NCI-H1436 (cell line): ENCODE results near the gene ADAMTSL1.
"Not testable (repeated sequence)": the region's sequence is repeated elsewhere in the genome, so short reads cannot be mapped to it uniquely, and the experiment has no call there.

Experiments
- DNase-seq: peaks from one replicate; lab custom pipeline; 2025; lab: John Stamatoyannopoulos, UW

ADAMTSL1 gene

DNA sequence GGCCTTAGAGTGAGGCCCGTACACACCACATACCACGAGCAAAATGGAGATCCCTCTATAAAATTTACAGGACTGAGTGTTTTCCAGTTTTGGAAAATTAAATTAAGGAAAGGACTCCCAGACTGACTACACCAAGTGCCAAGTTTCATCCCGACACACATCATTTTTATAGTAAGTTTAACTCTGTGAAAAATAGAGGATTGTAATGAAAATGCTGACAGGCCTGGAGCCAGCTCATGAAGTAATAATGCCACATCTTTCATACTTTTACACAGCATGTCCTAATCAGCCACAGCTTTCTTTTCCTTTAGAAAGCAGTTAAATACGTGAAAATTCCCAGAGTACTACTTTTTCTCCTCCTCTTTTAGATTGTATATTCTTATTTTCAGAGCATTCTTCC is 389.8 kb downstream of the ADAMTSL1 start:
- DNase-seq, result no peak

DNA sequence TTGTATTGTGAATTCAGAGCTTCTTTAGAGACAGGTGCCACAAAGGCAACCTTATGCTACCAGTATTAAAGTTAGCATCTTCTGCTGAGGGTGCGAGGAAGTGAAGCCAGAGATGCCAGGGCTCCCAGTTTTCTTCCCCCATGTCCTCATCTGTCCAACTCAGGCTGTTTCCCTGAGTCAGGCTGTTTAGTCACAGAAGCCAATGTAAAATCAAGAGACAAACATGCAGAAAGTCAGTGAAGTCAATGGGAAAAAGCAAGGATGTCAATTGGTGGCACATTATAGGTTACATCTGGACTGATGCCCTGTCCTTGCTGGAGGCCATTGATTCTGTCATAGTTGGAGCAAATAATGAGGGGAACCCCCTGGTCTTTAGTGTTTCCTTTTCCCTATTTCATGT is 390.6 kb downstream of the ADAMTSL1 start:
- DNase-seq, result no peak

DNA sequence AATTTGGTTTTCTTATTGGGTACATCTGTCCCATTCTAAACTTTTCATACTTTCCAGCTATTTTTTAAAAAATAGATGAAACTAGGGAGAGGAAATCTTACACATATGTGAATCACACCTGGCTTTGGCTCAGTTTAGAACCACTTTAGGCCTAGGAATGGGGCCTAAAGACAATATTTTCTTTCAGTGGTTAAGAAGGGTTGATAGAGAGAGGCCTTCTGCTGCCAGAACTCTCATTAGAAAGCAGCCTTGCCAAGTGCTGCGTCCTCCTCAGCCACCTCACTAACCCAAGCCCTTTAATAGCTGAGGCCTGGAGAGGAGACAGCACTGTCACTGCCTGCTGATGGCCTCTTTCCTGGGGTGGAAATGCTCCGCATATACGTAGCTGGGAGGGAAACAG is 391.6 kb downstream of the ADAMTSL1 start:
- DNase-seq, result no peak

DNA sequence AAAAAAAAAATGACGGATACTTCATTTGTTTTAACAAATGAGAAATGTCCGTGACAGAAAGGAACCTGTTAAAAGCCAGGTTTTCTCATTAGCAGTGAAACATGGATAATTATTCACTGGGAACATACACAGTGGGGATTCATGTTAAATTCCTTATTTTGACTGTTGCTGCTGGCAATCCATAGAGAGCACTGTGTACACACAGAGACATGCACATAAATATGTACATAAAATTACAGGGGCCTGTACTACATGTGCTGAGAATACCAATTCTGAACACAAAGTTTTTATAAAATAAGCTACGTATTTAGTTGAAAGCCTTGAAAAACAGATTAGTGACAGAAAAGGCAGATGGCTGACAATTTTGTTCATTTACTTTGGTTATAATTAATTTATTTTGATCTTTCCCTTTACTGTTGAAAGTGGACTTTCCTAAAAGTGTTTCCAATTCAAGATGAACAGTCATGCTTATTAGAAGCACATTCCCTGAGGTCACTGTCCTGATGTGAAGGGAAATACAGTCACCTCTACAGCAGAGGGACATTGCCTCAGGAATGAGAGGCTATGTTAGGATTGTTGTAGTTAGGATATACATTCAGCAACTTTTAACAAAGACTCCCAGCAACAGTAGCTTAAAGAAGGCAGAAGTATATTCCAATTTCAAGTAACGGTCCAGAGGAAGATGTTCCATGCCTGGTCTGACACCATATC is 392.3 kb downstream of the ADAMTSL1 start:
- DNase-seq, result no peak

DNA sequence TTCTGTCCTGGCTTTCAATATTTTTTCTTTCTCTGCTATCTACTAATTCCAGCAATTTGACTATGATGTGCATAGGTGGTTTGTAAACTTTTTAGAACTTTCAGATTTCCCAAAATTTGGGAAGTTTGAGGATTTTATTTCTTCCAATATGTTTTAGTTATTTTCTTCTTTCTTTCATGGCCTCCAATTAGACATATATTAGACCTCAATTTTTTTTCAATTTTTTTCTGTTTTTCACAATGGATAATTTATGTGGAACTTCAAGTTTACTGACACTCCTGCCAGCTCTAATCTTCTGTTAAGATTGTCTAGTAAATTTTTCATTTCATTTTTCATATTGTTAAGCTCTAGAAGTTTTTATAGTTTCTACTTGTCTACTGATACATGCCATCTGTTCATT is 395.8 kb downstream of the ADAMTSL1 start:
- DNase-seq, result no peak

DNA sequence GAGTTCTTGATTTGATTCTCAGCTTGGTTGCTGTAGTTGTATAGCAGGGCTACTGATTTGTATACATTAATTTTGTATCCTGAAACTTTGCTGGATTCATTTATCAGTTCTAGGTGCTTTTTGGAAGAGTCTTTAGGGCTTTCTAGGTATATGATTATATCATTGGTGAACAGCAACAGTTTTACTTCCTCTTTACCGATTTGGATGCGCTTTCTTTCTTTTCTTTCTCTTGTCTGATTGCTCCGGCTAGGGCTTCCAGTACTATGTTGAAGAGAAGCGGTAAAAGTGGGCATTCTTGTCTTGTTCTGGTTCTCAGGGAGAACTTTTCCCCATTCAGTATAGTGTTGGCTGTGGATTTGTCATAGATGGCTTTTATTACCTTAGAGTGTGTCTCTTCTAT is 400.1 kb downstream of the ADAMTSL1 start:
- no peak for DNase-seq

DNA sequence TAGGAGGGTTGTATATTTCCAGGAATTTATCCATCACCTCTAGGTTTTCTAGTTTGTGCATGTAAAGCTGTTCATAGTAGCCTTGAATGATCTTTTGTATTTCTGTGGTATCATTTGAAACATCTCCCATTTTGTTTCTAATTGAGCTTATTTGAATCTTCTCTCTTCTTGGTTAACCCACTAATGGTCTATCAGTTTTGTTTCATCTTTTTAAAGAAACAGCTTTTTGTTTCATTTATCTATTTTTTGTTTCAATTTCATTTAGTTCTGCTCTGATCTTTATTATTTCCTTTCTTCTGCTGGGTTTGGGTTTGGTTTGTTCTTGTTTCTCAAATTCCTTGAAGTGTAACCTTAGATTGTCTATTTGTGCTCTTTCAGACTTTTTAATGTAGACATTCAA is 401.0 kb downstream of the ADAMTSL1 start:
- DNase-seq, result not testable (repeated sequence)

DNA sequence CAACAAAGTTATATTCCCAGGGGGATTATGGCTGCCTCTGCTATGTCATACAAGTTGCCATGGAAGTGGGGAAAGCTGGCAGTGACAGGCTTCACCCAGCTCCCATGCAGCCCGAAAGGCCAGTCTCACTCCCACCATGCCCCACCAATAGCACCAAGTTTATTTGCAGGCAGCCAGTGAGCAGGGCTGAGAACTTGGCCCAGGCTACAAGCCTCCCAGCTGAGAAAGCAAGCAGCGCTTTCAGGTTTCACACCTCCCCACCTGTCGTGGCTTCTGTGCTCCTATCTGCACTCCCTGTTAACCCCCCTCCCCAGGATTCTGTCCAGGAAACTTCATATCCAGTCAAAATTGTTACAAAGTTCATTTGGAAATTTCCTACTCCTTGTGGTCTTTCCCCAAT is 404.0 kb downstream of the ADAMTSL1 start:
- DNase-seq, result no peak

DNA sequence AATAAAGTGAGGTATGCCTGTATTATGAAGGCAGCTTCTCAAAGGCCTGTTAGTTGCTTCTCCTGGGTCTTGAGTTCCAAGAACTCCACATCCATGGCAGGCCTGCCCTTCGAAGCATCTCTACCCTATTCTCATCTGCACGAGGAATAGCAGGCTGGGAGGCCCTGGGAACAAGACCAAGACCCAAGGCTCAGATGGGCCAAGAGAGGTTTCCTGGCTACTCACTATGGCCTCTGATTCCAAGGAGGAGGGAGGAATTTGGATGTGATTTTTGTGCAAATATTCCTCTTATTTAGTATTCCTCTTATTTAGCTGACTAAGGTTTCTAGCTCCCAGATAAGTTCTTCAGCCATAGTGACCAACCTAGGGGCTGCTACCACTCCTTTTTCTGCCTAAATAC is 407.8 kb downstream of the ADAMTSL1 start:
- no peak for DNase-seq

DNA sequence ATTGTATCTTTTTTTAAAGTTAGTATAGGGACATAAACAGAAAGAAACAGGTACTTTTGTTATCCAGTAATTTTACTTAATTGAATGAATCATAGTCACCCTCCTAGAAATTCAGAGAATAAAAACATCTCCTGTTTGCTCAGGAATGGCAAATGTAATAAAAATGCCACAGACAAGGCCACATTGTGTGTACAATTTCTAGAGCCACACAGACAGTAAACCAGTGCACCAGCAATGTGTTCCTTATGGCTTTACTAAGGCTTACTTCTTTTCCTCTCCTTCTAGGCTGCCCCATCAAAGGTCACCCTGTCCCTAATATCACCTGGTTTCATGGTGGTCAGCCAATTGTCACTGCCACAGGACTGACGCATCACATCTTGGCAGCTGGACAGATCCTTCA is 413.6 kb downstream of the ADAMTSL1 start:
- DNase-seq, result no peak

DNA sequence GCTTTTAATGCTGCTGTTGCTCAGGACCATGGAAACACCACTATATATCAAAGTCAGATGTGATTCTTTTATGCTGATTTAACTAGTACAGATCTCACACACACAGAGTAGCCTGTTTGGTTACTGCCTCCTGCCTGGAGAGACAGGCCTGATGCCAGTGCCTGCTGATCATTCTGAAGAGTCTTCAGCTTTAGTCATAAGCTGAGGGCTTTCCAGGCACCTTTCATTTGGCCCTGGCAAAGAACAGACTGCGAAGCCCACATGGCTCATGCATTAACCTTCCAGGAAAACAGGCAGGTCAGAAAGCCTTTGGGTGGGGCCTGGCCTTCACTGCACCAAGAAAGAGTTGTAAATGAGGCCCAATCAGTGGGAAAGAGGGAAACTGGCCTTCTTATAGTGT is 414.3 kb downstream of the ADAMTSL1 start:
- no peak for DNase-seq

DNA sequence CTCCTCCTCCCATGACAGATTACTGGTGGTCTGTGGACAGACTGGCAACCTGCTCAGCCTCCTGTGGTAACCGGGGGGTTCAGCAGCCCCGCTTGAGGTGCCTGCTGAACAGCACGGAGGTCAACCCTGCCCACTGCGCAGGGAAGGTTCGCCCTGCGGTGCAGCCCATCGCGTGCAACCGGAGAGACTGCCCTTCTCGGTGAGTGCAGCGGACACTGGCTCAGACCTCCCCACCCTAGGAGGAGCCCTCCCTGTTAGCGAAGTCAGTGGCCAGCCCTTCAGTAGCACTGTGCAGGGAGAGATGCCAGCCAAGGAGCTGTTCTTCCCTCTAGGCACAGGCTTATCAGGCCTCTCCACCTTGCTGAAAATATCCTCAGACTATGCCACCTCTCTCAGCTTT is 415.6 kb downstream of the ADAMTSL1 start:
- DNase-seq, result no peak

DNA sequence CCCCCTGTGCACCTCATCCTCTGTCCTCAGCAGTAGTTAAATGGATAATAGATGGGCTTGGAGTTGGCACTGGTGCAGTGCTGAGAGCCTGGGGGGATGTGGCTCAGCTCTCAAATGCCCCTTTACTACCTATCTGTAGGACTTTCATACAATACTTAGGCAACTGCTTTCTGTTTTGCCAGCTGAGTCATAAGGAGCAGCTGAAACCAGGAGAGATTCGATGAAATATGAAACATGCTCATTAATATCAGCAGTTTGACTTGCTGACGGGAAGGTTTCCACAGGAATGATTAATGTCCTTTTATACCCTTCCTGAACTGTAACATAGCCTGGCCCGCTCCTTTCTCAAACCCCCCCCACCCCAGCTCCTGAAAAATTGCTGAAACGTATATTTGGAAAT is 416.4 kb downstream of the ADAMTSL1 start:
- no peak for DNase-seq

DNA sequence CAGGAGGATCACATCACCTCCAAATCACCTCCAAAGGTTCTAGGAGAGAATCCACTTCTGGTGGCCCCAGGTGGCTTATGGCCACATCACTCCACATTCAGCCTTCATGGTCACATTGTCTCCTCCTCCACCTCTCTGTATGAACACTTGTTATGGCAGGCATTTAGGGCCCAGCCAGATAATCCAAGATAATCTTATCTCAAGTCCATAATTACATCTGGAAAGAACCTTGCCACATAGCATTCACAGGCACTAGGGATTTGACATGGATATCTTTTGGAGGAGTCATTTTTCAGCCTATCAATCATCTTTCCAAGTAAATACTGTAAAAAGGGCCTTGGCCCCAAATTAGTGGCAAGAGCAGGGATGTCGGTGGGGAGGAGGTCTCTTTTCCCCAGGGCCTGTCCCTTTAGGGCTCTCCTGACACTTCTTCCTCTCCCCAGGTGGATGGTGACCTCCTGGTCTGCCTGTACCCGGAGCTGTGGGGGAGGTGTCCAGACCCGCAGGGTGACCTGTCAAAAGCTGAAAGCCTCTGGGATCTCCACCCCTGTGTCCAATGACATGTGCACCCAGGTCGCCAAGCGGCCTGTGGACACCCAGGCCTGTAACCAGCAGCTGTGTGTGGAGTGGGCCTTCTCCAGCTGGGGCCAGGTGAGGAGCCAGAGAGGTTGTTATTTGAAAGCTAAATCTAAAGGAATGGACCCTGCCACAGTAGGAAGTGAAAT is 418.2 kb downstream of the ADAMTSL1 start:
- no peak for DNase-seq

DNA sequence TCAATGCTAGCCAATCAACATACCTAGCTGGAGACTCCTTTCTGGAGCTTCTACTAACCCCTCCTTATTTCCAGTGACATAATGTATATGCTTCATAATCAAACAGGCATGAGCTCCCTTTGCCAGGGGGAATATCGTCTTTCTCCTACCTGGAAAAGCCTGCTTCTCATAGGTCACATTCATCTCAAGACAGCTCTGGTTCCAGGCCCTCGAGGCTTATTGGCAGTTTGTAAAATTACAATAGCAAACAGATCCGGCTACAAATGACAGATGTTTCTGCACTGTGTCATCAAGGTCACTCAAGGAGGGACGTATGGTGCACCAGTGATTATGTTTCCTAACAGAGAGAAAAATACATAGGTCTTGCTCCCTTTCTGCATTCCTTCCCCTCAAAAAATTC is 419.1 kb downstream of the ADAMTSL1 start:
- no peak for DNase-seq

DNA sequence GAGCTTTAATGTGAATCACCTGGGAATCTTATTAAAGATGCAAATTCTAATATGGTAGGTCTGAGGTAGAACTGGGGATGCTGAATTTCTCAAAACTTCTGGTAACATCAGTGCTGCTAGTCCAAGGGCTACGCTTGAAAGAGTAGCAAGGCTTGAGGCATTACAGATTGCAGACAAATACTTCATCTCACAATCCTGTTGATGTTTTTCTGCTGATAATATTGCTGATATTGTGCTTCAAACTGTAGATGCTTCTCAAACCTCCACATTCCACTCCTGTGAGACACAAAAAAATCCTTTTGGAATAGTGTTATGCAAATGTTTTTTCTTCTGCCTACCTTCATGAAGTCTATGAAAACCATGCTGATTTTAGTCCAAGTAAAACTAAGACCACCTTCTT is 419.5 kb downstream of the ADAMTSL1 start:
- no peak for DNase-seq

DNA sequence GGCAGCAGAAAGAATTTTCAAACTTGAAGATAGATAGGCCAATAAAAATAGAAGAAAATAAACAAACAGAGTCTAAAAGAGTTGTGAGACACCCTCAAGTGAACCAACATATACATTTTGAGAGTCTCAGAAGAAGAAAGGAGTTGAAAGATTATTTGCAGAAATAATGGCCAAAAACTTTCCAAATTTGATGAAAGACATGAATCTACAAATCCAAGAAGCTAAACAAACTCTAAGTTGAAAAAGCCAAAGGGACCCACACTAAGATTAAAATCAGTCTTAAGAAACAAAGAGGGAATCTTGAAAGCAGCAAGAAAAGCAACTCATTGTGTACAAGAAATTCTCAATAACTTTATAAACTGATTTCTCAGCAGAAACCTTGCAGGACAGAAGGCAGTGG is 422.1 kb downstream of the ADAMTSL1 start:
- no peak for DNase-seq

DNA sequence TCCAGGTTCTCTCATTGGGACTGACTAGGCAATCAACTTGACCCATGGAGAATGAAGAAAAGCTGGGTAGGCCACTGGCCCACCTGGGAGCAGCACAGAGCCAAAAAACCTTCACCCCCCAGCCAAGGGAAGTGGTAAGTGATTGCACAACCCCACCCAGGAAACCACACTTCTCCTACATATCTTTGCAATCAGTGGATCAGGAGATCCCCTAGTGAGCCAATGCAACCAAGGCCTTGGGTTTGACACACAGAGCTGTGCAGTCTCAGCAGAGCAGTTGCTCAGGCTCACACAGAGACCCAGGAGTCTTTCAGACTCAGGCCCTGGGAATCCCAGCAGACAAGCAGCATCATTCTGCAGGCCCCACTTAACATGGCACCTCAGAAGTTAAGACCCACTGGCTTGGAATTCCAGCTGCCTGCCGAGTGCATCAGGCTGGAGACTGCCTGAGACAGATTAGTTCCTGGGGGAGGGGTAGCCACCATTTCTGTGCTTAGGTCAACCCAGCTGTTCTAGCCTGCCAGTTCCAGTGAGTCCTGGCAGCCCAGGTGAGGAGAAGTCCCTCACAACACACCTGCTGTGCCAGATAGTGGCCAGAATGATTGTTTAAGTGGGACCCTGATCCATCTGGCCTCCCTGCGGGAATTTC is 422.7 kb downstream of the ADAMTSL1 start:
- DNase-seq, result no peak

DNA sequence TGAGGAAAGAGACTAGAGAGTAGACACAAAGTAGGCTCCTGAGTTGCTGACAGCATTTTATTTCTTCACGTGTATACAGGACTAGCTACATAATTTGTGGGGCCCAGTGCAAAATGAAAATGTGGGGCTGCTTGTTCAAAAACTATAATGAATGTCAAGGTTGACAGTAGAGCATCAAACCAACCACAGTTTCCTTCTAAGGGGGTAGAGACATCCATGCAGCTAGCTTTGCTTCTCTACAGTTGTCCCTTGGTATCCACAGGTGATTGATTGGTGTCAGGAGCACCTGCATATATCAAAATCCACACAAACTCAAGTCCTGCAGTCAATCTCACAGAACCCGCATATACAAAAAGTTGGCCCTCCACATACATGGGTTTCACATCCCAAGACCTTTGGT is 429.5 kb downstream of the ADAMTSL1 start:
- DNase-seq, result no peak

DNA sequence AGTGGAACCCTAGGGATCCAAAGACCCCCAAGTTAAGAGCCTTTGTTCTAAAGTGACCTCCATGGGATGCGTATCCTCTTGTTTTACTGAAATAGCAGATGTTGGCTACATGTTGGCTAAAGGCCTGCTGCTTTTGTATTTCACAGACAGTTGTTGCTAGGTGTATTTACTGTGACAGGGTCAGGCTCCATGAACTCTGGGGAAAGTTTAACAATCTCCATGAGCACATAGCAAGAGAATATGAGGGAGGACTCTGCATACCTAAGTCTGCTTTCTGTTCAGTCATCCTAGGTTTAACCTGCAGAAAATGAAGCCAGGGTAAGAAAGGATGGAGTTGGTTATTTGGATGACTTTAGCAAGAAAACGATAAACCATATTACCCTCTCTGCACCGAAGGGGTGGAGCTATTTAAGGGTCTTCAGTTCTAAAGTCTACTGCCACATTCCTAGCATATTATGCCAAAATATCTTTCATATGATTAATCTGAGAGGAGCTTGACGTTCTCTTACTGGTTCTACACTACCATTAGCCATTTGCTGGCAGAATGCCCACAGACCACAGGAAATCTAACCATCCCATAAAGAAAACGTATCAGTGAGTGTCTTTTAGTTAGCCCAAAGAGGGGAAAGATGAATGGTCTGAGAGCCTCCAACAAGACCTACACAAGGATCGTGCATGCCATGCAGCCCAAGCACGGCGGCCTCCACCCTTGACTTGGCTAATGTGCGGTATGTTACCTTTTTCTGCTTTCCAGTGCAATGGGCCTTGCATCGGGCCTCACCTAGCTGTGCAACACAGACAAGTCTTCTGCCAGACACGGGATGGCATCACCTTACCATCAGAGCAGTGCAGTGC is 431.3 kb downstream of the ADAMTSL1 start:
- no peak for DNase-seq

DNA sequence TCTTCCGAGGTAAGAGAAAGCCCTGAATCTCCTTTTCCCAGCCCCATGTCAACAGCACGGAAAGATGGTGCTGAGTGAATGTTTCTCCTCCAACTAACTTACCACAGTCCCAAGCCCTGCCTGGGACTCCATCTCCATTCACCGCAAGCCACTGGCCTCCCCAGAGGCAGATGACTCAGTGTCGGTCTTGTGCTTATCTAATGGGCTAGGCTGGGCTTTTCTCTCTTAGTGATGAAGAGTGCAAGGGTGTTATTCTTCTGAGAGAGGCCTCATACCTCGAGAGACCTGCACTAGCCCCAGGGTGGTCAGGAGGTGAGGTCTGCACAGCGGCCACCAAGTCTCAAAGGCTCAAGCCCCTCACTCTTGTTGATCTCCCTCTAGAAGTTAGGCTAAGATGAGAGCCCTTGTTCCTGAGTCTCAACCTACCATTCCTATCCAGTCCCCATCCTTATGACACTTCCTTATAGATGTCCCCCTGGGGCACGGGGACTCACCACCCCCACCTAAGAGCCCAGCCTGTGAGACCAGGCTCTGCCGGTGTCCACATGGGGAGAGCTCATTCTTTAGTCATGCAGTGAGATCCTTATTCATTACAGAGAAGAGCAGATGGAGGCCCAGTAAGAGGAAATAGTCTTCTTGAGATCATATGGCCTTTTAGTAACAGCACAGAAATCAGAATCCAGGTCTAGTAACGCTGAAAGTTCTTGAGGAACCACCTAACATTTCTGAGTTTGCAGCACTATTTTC is 432.1 kb downstream of the ADAMTSL1 start:
- no peak for DNase-seq
